Measurements from ENCODE around the gene OXTR.

GRCh38 chr3:8743911-8744310 is 25.5 kb downstream of the OXTR start:
- no peak for TF ChIP-seq CTCF (tag by site-specific recombination; IDR thresholded peaks at IDR 0.05)
- no peak for TF ChIP-seq MYNN (tag by site-specific recombination; IDR thresholded peaks at IDR 0.05; ENCODE audit: borderline replicate concordance)
- no peak for TF ChIP-seq ZBTB7A (tag by site-specific recombination; IDR thresholded peaks at IDR 0.05; ENCODE audit: low read depth)
- no peak for TF ChIP-seq ZNF354C (tag by site-specific recombination; IDR thresholded peaks at IDR 0.05; ENCODE audit: borderline replicate concordance, low read depth)
- no peak for TF ChIP-seq PATZ1 (tag by site-specific recombination; IDR thresholded peaks at IDR 0.05)
- TF ChIP-seq ZNF639 (tag by site-specific recombination; IDR thresholded peaks at IDR 0.05), result no peak
- TF ChIP-seq ZBTB21 (tag by site-specific recombination; IDR thresholded peaks at IDR 0.05), result no peak
- no peak for TF ChIP-seq PRDM4 (tag by site-specific recombination; IDR thresholded peaks at IDR 0.05)
- TF ChIP-seq ZNF544 (tag by site-specific recombination; IDR thresholded peaks at IDR 0.05), result no peak
- TF ChIP-seq REST (tag by site-specific recombination; IDR thresholded peaks at IDR 0.05), result no peak
- TF ChIP-seq ZNF510 (tag by site-specific recombination; IDR thresholded peaks at IDR 0.05; ENCODE audit: insufficient replicate concordance), result no peak
- TF ChIP-seq ZNF791 (tag by site-specific recombination; IDR thresholded peaks at IDR 0.05), result no peak
